T47D (cell line): ENCODE results near the gene DNAH11.
"Not testable (repeated sequence)": the region's sequence is repeated elsewhere in the genome, so short reads cannot be mapped to it uniquely, and the experiment has no call there.

Experiments
- DNase-seq, 2 experiments: peaks; one replicate each; pipeline versions ENCODE4 v3.0.0 to v3.0.0-alpha.2; 2011 to 2012; ENCODE audit warnings: low read depth in 1 of 2, low spot score in 1 of 2
- JUND ChIP-seq: IDR thresholded peaks from 2 replicates; pipeline ENCODE4 v1.6.1; 2012; ENCODE audit warnings: low read depth
- in situ Hi-C: cut with HindIII; loops from 2 replicates; pipeline ENCODE4 v1.10.0; 2016; ENCODE audit warnings: low sequenced_read_pairs, low pct_unique_long_range_greater_than_20kb

The DNAH11 gene

DNA sequence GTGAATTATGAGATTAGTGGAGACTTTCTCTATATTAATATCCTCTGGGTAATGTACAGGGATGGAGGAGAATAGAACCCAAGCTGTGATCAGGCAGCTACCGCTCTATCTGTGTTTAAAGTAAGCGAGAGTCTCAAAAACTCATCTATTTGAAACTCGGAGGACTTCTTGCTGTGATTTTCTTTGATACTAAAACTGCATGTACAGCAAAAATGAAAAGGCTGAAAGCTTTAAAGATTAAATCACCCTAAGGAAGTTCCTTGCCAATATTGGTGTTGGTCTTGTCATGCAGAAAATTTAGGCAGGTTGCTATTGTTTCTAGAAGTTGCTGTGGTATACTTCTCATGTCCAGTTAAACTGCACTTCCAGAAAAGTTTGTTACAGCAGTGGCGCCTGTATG lies 110.8 kb downstream of the DNAH11 start:
- in situ Hi-C loops = no loop called here

DNA sequence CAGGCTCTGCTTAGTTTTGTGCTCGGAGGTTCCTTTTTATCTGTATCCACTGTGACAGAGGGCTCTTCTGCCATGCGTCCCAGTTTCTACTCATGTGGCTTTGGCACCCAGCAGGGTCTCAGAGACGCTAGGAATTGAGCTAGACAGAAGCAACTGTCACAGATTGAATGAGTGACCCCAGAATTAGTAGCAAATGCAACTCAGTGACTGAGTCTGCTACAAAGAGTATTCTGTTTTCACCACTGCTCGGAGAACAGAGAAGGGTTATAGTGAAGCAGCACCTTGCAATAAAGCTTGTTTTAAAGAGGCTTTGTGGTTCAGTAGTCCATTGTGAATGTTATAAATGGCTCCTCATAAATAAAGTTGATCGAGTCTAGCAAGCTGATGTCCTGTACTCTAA lies 113.2 kb downstream of the DNAH11 start:
- no peak for TF ChIP-seq JUND
- in situ Hi-C loops = no loop called here

More for the DNA sequence above, 110.8 kb downstream of the DNAH11 start:
- no peak for DNase-seq
- no peak for TF ChIP-seq JUND

DNA sequence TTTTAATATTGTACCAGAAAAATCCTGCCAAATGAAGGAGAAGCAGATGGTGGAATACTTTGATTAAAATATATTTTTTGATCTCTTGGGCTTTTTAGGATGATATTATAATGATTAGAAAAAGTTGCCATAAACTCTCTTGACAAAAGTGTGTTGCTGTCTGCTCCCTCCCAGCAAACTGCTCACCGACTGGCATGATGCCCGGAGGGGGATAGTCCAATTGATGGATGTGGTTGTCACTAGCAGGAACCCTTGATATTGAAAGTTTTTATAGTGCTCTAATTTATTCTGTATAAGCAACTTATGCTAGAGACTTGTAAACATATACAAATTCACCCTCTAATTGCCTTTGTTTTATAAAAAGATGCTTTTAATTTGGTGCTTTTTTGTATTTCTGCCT lies 114.0 kb downstream of the DNAH11 start:
- DNase-seq = no peak
- no peak for TF ChIP-seq JUND
- in situ Hi-C loops = no loop called here

More for the DNA sequence above, 113.2 kb downstream of the DNAH11 start:
- no peak for DNase-seq

DNA sequence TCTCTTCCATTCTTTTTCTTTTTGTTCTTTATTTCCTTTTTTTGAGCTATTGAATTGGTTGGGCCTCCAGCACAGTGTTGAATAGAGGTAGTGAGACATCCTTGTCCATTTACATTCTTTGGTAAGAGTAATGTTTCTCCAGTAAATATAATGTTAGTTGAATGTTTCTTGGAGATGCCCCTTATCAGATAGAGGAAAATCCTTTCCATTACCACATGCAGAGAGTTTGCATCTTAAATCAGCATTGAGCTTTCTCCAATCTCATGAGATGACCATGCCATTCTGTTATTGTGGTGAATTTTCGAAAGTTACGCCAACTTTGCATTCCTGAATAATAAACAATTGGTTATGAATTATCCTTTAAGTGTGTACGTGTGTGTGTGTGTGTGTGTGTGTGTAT lies 127.7 kb downstream of the DNAH11 start:
- no peak for DNase-seq
- no peak for TF ChIP-seq JUND
- in situ Hi-C loops = no loop called here

DNA sequence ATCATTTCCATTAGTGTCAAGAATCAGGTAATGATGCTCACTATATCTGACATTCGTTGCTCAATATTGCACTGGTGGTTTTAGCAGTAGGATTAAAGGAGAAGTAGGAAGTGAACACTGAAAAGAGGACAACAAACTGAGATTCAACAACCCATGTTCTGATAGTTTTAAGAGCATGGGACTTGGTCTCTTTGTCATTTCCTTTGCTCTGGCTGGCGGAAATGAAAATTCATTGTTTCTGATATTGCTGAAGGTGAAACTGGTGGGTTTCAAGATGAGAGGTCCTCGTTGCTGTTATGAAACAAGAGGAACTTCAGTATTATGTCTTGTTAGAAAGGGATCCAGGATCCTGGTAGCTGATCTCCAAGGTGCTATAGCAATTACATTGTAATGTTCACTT lies 129.0 kb downstream of the DNAH11 start:
- in situ Hi-C loops = no loop called here
- DNase-seq = no peak
- TF ChIP-seq JUND = no peak

DNA sequence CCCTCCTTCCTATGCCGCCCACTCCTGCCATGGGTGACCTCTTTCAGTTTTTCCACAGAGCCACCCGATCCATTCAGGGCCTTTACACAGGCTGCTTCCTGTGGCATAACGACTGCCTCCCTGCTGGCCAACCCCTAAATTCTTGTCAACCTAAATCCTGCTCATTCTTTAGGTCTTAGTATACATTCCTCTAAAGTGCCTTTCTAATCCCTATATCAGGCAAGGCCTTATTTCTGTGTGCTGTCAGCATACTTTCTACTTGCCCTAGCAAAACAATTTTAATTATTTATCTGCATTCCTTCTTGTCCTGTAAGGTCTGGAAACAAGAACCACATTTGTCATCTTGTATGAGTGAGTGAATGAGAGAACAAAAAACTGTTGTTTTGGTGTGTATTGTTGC lies 132.4 kb downstream of the DNAH11 start:
- in situ Hi-C loops = no loop called here

DNA sequence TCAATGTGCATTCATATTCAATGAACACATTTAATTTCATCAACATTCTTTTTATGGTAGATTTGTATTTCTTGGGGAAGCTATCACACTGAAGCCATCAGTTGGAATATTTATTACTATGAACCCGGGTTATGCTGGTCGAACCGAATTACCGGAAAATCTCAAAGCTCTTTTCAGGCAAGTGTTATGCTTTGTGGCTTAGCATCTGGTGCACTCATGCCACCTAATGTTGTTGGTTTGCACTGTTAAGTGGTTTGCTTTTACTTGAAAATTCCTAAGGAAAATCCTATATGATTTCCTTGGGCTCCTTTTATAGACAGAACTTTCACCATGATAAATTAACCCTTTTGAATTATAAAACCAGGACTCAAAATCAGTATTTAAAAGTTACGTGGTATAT lies 147.9 kb downstream of the DNAH11 start:
- DNase-seq = peak in 1 of 2 experiments; percentile 32
- no peak for TF ChIP-seq JUND
- in situ Hi-C loops = no loop called here

More for the DNA sequence above, 132.4 kb downstream of the DNAH11 start:
- DNase-seq = no peak
- TF ChIP-seq JUND = no peak

DNA sequence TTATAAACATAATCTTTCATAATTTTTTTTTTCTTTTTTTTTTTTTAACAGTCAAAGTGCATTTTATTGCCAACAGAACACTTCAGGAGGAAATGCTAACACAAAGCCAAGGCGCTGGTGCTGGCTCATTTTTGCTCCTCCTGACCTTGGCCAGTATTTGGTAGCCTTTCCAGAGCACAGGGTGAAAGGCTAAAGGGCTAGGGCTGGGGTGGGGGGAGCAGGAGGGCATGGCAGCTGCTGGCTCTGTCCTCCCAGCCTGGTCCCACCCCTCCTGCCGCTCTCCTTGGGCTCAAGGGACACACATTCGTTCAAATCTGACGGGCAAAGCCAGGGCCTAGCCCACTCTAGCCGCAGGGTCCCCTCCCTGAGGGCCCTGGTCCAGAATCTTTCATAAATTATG lies 148.3 kb downstream of the DNAH11 start:
- in situ Hi-C loops, DNase-seq: not testable (repeated sequence)

DNA sequence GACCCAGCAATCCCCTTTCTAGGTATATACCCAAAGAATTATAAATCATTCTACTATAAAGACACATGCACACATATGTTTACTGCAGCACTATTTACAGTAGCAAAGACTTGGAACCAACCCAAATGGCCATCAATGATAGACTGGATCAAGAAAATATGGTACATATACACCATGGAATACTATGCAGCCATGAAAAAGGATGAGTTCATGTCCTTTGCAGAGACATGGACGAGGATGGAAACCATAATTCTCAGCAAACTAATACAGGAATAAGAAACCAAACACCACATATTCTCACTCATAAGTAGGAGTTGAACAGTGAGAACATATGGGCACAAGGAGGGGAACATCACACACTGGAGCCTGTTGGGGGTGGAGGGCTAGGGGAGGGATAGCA lies 157.7 kb downstream of the DNAH11 start:
- in situ Hi-C loops, DNase-seq: not testable (repeated sequence)

DNA sequence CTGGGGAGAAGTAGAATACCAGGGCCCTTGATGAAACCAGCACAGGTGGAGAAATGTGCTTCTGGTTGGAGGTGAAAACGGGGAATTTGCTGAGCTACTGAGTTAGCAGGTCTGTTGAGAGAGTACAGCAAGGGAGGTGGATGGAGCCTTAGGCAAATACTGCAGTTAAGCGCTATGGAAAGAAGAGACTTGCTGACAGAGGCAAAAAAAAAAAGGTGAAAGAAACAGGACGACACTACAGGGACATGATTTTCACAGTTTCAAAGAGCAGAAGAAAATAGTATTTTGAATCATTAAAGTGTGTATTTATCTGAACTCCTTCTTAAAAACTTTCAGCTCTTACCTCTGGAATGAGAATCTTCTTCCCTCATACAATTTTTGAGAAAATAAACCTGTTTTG lies 159.5 kb downstream of the DNAH11 start:
- in situ Hi-C loops = no loop called here
- no peak for DNase-seq
- TF ChIP-seq JUND = no peak

DNA sequence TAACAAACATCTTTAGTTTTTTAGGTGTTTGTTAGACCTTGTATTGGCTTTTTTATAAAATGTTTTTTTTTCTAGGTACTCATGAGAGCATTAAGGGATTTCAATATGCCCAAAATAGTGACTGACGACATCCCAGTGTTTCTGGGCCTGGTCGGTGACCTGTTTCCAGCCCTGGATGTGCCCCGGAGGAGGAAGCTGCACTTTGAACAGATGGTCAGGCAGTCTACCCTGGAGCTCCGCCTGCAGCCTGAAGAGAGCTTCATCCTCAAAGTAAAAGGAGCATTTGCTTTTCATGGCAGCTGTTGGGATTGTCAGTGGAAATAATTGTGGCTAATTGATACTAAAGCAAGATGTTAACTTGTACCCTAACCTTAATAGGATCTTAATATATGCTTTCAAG lies 161.5 kb downstream of the DNAH11 start:
- TF ChIP-seq JUND = no peak
- no peak for DNase-seq
- in situ Hi-C loops = no loop called here

DNA sequence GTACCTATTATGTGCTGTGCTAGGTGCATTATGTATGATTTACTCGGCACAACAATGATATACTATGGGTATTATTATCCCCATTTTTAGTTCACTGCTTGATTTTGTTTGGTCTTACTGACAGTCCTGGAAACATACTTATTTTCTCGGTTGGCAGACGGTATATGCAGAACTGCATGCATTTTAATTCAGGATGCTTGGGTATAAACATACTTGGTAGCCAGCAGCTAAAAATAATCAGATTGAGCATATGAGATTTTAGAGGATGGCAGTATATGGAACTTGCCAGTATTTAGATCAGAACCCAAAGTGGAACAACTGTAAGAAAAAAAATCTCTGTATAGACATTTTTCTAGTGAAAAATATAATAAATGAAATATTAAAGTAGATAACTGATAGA lies 163.3 kb downstream of the DNAH11 start:
- DNase-seq = no peak
- in situ Hi-C loops = no loop called here
- no peak for TF ChIP-seq JUND

DNA sequence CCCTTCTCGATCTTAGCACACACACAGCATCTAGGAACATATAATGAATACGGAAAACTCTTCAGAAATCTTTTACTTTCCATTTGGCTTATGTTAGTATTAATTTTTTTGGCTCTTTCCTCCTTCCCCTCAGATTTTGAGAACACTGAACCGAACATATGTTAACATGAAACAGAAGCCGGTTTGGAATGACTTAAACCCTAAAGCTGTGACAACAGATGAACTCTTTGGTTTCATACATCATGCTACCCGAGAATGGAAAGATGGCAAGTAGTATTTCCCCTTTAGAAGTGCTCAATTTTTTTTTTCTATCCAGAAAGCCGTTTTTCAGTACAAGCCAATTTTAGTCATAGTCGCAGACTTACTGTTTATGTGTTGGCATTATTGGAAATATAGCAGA lies 164.7 kb downstream of the DNAH11 start:
- no peak for TF ChIP-seq JUND
- in situ Hi-C loops = no loop called here

DNA sequence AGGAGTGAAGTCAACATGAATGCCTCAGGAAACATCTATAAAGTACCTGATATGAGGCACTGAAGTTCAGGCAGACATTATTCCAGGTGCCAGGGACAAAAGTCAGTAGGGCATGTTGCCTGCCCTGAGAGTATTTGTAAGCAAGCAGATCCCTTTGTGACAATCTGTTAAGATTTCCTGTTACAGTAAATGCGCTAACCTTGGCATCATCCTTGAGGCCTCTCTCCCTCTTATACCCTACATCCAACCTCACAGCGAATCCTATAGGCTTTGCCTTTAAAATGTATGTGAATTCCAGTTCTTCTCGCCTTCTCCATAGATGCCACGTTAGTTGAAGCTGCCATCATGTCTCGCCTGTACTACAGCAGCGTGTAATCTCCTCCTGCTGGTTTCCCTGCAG lies 165.3 kb downstream of the DNAH11 start:
- no peak for TF ChIP-seq JUND
- in situ Hi-C loops = no loop called here
- no peak for DNase-seq

More for the DNA sequence above, 164.7 kb downstream of the DNAH11 start:
- DNase-seq = no peak

DNA sequence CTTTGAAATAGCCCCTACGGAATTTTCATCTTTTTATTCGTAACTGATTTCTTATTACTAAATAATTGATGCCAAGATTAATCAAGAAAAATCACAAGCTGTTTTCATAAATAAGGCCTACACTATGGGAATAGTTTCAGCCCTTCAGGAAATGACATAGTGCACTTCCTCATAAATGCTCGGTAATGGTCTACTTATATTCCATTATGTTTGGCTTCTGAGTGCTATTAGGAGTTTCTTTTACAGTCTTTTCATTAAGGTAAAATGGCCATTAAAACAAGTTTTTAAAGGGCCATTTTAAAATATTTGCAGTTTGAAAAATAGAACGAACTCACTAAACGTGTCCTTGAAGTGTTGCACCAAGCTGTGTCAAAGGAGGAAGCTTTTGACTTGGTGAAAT lies 174.5 kb downstream of the DNAH11 start:
- TF ChIP-seq JUND = no peak
- in situ Hi-C loops = no loop called here
- DNase-seq = no peak
